ENCODE measurements around the gene ATP6V0D1.

ATP6V0D1 gene

GRCh38 chr16:67441271-67441753 lies 39.6 kb downstream of the ATP6V0D1 start:
- no peak for DNase-seq (ENCODE audit: extremely low read depth, low read depth)
- TF ChIP-seq CTCF (IDR thresholded peaks at IDR 0.05; ENCODE audit: low read depth, low read length, missing control alignments): no peak
- H3K4me3 ChIP-seq (replicated peaks; ENCODE audit: low read depth, low read length): no peak overlapping the region

- no peak for TF ChIP-seq CTCF (IDR thresholded peaks at IDR 0.05; ENCODE audit: low read depth, low read length, missing control alignments)
- H3K4me3 ChIP-seq (replicated peaks; ENCODE audit: low read depth, low read length): no peak overlapping the region
- DNase-seq (ENCODE audit: extremely low read depth, low read depth): no peak
Measured at GRCh38 chr16:67438824-67439393, 42.0 kb downstream of the ATP6V0D1 start.

GRCh38 chr16:67438098-67438791 lies 42.7 kb downstream of the ATP6V0D1 start:
- H3K4me3 ChIP-seq (replicated peaks; ENCODE audit: low read depth, low read length): no peak overlapping the region

GRCh38 chr16:67437513-67437912 lies 43.4 kb downstream of the ATP6V0D1 start:
- no peak for DNase-seq (ENCODE audit: extremely low read depth, low read depth)
- no peak overlapping the region for H3K4me3 ChIP-seq (replicated peaks; ENCODE audit: low read depth, low read length)
- no peak for TF ChIP-seq CTCF (IDR thresholded peaks at IDR 0.05; ENCODE audit: low read depth, low read length, missing control alignments)

More at GRCh38 chr16:67438098-67438791, 42.7 kb downstream of the ATP6V0D1 start:
- TF ChIP-seq CTCF (IDR thresholded peaks at IDR 0.05; ENCODE audit: low read depth, low read length, missing control alignments): no peak
- no peak for DNase-seq (ENCODE audit: extremely low read depth, low read depth)

- no peak overlapping the region for H3K4me3 ChIP-seq (replicated peaks; ENCODE audit: low read depth, low read length)
- DNase-seq (ENCODE audit: extremely low read depth, low read depth): no peak
- no peak for TF ChIP-seq CTCF (IDR thresholded peaks at IDR 0.05; ENCODE audit: low read depth, low read length, missing control alignments)
Measured at GRCh38 chr16:67436640-67437193, 44.2 kb downstream of the ATP6V0D1 start.

GRCh38 chr16:67435758-67436164 lies 45.2 kb downstream of the ATP6V0D1 start:
- no peak for TF ChIP-seq CTCF (IDR thresholded peaks at IDR 0.05; ENCODE audit: low read depth, low read length, missing control alignments)
- no peak for DNase-seq (ENCODE audit: extremely low read depth, low read depth)
- H3K4me3 ChIP-seq (replicated peaks; ENCODE audit: low read depth, low read length): no peak overlapping the region
